KMS-11 (cell line): ENCODE results near the gene ASPHD1.
"Not testable (repeated sequence)": the region's sequence is repeated elsewhere in the genome, so short reads cannot be mapped to it uniquely, and the experiment has no call there.

Source experiments
- H2AFZ ChIP-seq: fragments of 200-600 bp; sonication (generic); 2 replicates; pipeline ENCODE4 v1.6.1; 2016; ENCODE audit warnings: antibody characterized with exemption, mixed run types, low read depth
- H3K27ac ChIP-seq: fragments of 200-600 bp; sonication (generic); 2 replicates; pipeline ENCODE4 v1.6.1; 2016; ENCODE audit warnings: mild to moderate bottlenecking, mixed run types
- H3K27me3 ChIP-seq: fragments of 200-600 bp; sonication (generic); 2 replicates; pipeline ENCODE4 v1.6.1; 2017; ENCODE audit warnings: mild to moderate bottlenecking, low read depth, mixed run types, moderate library complexity; ENCODE audit not compliant: insufficient read depth
- H3K36me3 ChIP-seq: fragments of 200-600 bp; sonication (generic); 2 replicates; pipeline ENCODE4 v1.6.1; 2017; ENCODE audit warnings: mild to moderate bottlenecking, mixed run types; ENCODE audit not compliant: insufficient read depth
- H3K4me1 ChIP-seq: fragments of 200-600 bp; sonication (generic); 2 replicates; pipeline ENCODE4 v1.6.1; 2016; ENCODE audit warnings: mild to moderate bottlenecking, low read depth, mixed run types; ENCODE audit not compliant: poor library complexity, severe bottlenecking
- H3K4me2 ChIP-seq: fragments of 200-600 bp; sonication (generic); 2 replicates; pipeline ENCODE4 v1.7.0; 2016; ENCODE audit warnings: mild to moderate bottlenecking, mixed run types
- H3K4me3 ChIP-seq: fragments of 200-600 bp; sonication (generic); IDR thresholded peaks from 2 replicates; pipeline ENCODE4 v1.6.1; 2017; ENCODE audit warnings: low read depth, low read length, mixed read lengths; ENCODE audit not compliant: insufficient read depth
- H3K79me2 ChIP-seq: fragments of 200-600 bp; sonication (generic); 2 replicates; pipeline ENCODE4 v1.6.1; 2016; ENCODE audit warnings: low read depth, mixed run types; ENCODE audit not compliant: insufficient read depth
- H3K9ac ChIP-seq: fragments of 200-600 bp; sonication (generic); 2 replicates; pipeline ENCODE4 v1.6.1; 2016; ENCODE audit warnings: mild to moderate bottlenecking, mixed run types
- H4K20me1 ChIP-seq: fragments of 200-600 bp; sonication (generic); 2 replicates; pipeline ENCODE4 v1.6.1; 2016; ENCODE audit warnings: mild to moderate bottlenecking, mixed run types; ENCODE audit not compliant: insufficient read depth
- TF ChIP-seq, protein P1 (sequence below): fragments of 200-600 bp; sonication (generic); conservative IDR thresholded peaks from 2 replicates; pipeline ENCODE4 v1.6.1; 2017; ENCODE audit warnings: low read depth, mild to moderate bottlenecking, antibody characterized with exemption, low read length, moderate library complexity, mixed read lengths

Gene ASPHD1

DNA sequence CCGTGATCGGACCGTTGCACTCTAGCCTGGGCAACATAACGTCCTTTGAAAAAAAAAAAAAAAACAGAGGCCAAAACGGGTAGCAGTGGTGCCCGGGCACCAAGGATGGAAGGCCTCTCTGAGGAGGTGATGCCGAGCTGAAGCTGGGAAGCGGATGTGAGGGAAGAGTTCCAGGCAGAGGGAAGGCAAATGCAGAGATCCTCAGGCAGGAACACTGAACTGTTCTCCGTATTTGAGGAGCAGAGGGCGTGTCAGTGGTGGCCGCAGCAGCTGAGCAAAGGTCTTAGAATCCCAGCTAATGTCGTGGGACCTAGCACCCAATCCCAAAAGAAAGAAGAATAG lies 26.4 kb downstream of the ASPHD1 start:
- H3K4me3 ChIP-seq = no peak overlapping the region
- H3K36me3 ChIP-seq = no peaks in the 10 kb centered on the region
- H3K4me2 ChIP-seq = peak overlapping the region; percentile 70
- peak overlapping the region; percentile 68; the same call in 1 of the 2 replicates for H3K9ac ChIP-seq
- TF ChIP-seq, protein P1, sequence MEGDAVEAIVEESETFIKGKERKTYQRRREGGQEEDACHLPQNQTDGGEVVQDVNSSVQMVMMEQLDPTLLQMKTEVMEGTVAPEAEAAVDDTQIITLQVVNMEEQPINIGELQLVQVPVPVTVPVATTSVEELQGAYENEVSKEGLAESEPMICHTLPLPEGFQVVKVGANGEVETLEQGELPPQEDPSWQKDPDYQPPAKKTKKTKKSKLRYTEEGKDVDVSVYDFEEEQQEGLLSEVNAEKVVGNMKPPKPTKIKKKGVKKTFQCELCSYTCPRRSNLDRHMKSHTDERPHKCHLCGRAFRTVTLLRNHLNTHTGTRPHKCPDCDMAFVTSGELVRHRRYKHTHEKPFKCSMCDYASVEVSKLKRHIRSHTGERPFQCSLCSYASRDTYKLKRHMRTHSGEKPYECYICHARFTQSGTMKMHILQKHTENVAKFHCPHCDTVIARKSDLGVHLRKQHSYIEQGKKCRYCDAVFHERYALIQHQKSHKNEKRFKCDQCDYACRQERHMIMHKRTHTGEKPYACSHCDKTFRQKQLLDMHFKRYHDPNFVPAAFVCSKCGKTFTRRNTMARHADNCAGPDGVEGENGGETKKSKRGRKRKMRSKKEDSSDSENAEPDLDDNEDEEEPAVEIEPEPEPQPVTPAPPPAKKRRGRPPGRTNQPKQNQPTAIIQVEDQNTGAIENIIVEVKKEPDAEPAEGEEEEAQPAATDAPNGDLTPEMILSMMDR = no peak
- no peaks in the 10 kb centered on the region for H3K27me3 ChIP-seq
- peaks cover 11% of the 10 kb centered on the region; the same call in 1 of the 2 replicates for H3K79me2 ChIP-seq
- no peaks in the 10 kb centered on the region for H4K20me1 ChIP-seq
- H2AFZ ChIP-seq = peak overlapping the region; percentile 93
- peak overlapping the region; percentile 43; the same call in 1 of the 2 replicates for H3K27ac ChIP-seq
- H3K4me1 ChIP-seq = peaks cover 28% of the 10 kb centered on the region

DNA sequence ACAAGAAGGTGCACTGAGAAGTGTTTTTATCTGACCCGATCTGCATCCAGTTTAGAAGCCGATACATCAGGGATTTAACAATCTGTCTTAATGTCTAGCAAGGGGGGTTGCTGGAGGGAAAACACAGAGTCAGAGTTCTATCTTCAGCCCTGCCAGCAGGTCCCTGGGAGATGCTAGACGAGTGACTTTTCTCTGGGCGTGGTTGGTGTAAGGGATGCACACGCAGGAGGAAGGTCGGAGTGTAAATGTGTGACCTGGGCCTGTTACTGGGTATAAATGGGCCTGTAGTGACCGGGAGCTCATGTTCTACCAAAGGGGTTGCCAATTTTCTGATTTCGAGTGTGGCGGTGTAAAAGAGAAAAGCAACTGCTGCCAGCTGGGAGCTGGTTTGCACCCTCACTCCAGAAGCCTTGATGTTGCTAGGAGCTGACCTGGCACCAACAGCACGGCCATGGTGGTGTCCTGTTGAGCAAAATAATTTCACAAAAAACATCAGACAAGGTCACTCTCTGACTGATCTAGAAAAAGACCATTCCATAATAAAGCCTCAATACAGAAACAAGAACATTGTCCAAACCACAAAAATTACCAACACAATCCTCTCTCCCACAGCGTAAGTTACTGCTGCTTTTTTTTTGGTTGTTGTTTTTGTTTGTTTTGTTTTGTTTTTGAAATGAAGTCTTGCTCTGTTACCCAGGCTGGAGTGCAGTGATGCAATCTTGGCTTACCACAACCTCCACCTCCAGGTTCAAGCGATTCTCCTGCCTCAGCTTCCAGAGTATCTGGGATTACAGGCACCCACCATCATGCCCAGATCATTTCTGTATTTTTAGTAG lies 27.0 kb downstream of the ASPHD1 start:
- TF ChIP-seq, protein P1 = no peak
- Histone ChIP-seq H3K4me3 (no peak overlapping the region), H3K27me3 (no peaks in the 10 kb centered on the region), H2AFZ (peak overlapping the region; percentile 93; the same call in 1 of the 2 replicates), H3K36me3 (no peaks in the 10 kb centered on the region), H3K4me2 (peak overlapping the region; percentile 70), H3K27ac (no peak overlapping the region), H3K79me2 (peaks cover 11% of the 10 kb centered on the region; the same call in 1 of the 2 replicates), H3K4me1 (peaks cover 28% of the 10 kb centered on the region), H4K20me1 (no peaks in the 10 kb centered on the region), H3K9ac (no peak overlapping the region; the same call in 1 of the 2 replicates)

DNA sequence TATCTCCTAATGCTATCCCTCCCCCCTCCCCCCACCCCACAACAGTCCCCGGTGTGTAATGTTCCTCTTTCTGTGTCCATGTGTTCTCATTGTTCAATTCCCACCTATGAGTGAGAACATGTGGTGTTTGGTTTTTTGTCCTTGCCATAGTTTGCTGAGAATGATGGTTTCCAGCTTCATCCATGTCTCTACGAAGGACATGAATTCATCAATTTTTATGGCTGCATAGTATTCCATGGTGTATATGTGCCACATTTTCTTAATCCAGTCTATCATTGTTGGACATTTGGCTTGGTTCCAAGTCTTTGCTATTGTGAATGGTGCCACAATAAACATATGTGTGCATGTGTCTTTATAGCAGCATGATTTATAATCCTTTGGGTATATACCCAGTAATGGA lies 31.5 kb downstream of the ASPHD1 start:
- H3K4me2 ChIP-seq, H3K27ac ChIP-seq, H3K9ac ChIP-seq, H3K79me2 ChIP-seq, H3K27me3 ChIP-seq, H3K36me3 ChIP-seq, H2AFZ ChIP-seq, H4K20me1 ChIP-seq, H3K4me3 ChIP-seq: not testable (repeated sequence)
- peaks cover 10% of the 10 kb centered on the region for H3K4me1 ChIP-seq

DNA sequence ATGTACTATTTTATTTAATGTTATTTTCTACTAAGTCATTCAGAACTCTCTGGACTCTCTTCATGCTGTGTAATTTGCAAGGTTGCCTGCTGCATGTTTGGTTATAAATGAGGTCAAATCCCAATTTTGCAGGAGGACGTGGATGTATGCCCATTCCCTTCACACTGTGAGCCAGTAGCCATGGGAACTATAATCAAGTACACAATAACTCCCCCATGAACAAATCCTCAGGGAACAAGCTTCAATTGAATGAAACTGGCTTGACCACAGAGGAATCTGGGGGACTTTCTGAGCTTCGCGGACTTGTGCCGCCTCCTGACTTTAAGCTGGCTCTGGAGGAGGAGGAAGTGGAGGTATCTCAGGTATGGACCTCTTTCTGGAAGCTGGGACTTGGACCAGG lies 40.4 kb downstream of the ASPHD1 start:
- H3K27me3 ChIP-seq = no peaks in the 10 kb centered on the region
- no peaks in the 10 kb centered on the region for H3K36me3 ChIP-seq
- H3K4me1 ChIP-seq = no peaks in the 10 kb centered on the region
- H3K79me2 ChIP-seq = no peaks in the 10 kb centered on the region
- no peaks in the 10 kb centered on the region for H4K20me1 ChIP-seq
- TF ChIP-seq, protein P1 = no peak
- H2AFZ ChIP-seq = no peak overlapping the region
- no peak overlapping the region for H3K4me2 ChIP-seq
- no peak overlapping the region for H3K9ac ChIP-seq
- H3K4me3 ChIP-seq = no peak overlapping the region
- H3K27ac ChIP-seq = no peak overlapping the region
